ENCODE results near the gene NCKIPSD. TPM values are rescaled to one million over a fixed set of nuclear protein-coding genes. Genes with fewer than 3 reads are reported as not detected.

The NCKIPSD gene
- total RNA-seq, 1 experiment from 2014 or later, result 36.9 TPM

DNA sequence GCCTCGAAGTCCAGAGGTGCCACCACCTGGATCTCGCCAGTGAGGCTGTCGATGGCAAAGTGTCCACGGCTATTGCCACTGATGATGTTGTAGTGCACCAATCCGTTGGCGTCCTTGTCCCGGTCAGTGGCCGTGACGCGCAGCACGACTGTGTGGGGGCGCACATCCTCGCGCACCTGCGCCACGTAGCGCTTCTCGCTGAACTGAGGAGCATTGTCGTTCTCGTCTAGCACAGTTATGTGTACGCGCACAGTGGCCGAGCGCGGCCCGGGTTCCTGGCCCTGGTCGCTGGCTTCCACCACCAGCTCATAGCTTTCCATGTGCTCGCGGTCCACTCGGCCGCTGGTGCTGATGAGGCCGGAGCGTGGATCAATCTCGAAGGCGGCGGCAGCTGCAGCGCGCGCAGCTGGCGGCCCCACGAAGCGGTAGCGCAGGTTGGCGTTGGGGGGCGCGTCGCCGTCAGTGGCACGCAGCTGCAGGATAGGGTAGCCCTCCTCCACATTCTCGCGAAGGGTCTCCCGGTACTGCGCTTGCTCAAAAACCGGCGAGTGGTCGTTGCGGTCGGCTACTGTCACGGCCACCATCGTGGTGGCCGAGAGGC is 24.8 kb downstream of the NCKIPSD start:
- Histone ChIP-seq H2AFZ (ENCODE audit: low read depth, low read length, poor library complexity, severe bottlenecking) (no peak overlapping the region), H3K9me3 (ENCODE audit: control insufficient read depth in 1 of 2, insufficient read depth in 1 of 2, low read depth in 1 of 2, low read length in 2 of 2) (peaks cover 0 to 6% of the 10 kb centered on the region in 2 experiments; a peak in 1 of 4 replicates), H3K4me1 (ENCODE audit: control insufficient read depth in 1 of 2, insufficient read depth in 2 of 2, low read length in 2 of 2) (peaks cover 8 to 29% of the 10 kb centered on the region in 2 experiments), H3K36me3 (ENCODE audit: control insufficient read depth in 1 of 2, insufficient read depth in 2 of 2, low read length in 2 of 2) (no peaks in the 10 kb centered on the region), H3K4me3 (replicated peaks in 1 of 2; ENCODE audit: low read depth in 1 of 2, low read length in 2 of 2) (no peak overlapping the region), H3K9me2 (ENCODE audit: insufficient read depth) (no peaks in the 10 kb centered on the region), H4K20me1 (ENCODE audit: insufficient read depth) (no peaks in the 10 kb centered on the region), H3K9ac (ENCODE audit: low read length) (no peak overlapping the region), H3K27ac (ENCODE audit: low read depth, low read length) (no peak overlapping the region), H3K4me2 (ENCODE audit: low read length) (no peak overlapping the region), H3K79me2 (ENCODE audit: insufficient read depth, low read length) (no peaks in the 10 kb centered on the region), H3K27me3 (ENCODE audit: insufficient read depth, low read length) (no peaks in the 10 kb centered on the region)
- ChIA-PET POLR2A (no interaction called here), RAD21 (ENCODE audit: low non-redundant PET in 1 of 2, low total read pairs in 2 of 2, uncharacterized antibody in 2 of 2, unreplicated experiment in 2 of 2) (no interaction called here), CTCF (no interaction called here)
- TF ChIP-seq ZBTB33 (IDR thresholded peaks at IDR 0.05; ENCODE audit: extremely low read depth, insufficient replicate concordance, low read length), result no peak
- no peak for TF ChIP-seq MAX (IDR thresholded peaks at IDR 0.05)
- TF ChIP-seq ELF1 (IDR thresholded peaks at IDR 0.05; ENCODE audit: borderline replicate concordance, low read depth), result no peak
- no peak for TF ChIP-seq TCF7L2 (IDR thresholded peaks at IDR 0.05; ENCODE audit: borderline replicate concordance, extremely low read depth, insufficient read depth, insufficient read length)
- TF ChIP-seq ZNF274 (IDR thresholded peaks at IDR 0.05; ENCODE audit: low read depth, low read length), result no peak
- TF ChIP-seq SRF (IDR thresholded peaks at IDR 0.05; ENCODE audit: low read depth), result no peak
- ATAC-seq, result no peak
- DNase-seq (ENCODE audit: low read depth, low spot score), result no peak
- BruUV-seq (replicated peaks), result no TSS peak
- intact Hi-C loops (cut with micrococcal nuclease), result loop anchor here (10.0 kb wide), 1 partner anchor 106 kb away; the partner anchor contains the start of gene PFKFB4
